ENCODE data around the gene NAT10. TPM values are rescaled to one million over a fixed set of nuclear protein-coding genes. Genes with fewer than 3 reads are reported as not detected.
A peak's percentile ranks its signal among the peaks of the same experiment; 100 is the strongest.

Gene NAT10
- total and polyA plus RNA-seq, 4 donors: 24.2 to 41.1 (median 27.7) TPM

- H3K9ac ChIP-seq (ENCODE audit: insufficient read depth in 1 of 2, low read length in 2 of 2): no peak overlapping the region
- H3K27me3 ChIP-seq (ENCODE audit: control insufficient read depth in 3 of 3, insufficient read depth in 3 of 3, low read length in 2 of 3): no peaks in the 10 kb centered on the region
- H3K27ac ChIP-seq (ENCODE audit: low read depth in 1 of 2, low read length in 1 of 2): no peak overlapping the region
- peak in 1 of 3 donors; percentile 9 for DNase-seq
- TF ChIP-seq, protein P1, sequence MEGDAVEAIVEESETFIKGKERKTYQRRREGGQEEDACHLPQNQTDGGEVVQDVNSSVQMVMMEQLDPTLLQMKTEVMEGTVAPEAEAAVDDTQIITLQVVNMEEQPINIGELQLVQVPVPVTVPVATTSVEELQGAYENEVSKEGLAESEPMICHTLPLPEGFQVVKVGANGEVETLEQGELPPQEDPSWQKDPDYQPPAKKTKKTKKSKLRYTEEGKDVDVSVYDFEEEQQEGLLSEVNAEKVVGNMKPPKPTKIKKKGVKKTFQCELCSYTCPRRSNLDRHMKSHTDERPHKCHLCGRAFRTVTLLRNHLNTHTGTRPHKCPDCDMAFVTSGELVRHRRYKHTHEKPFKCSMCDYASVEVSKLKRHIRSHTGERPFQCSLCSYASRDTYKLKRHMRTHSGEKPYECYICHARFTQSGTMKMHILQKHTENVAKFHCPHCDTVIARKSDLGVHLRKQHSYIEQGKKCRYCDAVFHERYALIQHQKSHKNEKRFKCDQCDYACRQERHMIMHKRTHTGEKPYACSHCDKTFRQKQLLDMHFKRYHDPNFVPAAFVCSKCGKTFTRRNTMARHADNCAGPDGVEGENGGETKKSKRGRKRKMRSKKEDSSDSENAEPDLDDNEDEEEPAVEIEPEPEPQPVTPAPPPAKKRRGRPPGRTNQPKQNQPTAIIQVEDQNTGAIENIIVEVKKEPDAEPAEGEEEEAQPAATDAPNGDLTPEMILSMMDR (IDR thresholded peaks at IDR 0.05; ENCODE audit: control extremely low read depth, extremely low read depth): no peak
- H3K4me3 ChIP-seq: no peak overlapping the region
- H3K36me3 ChIP-seq (ENCODE audit: control insufficient read depth in 4 of 4, insufficient read depth in 4 of 4, low read length in 4 of 4): peaks cover 36 to 58% (median 43%) of the 10 kb centered on the region in 4 donors
- no peaks in the 10 kb centered on the region for H3K9me3 ChIP-seq (ENCODE audit: control insufficient read depth in 4 of 4, insufficient read depth in 3 of 4, low read length in 3 of 4)
- no peak for ATAC-seq (ENCODE audit: insufficient read depth, low FRiP score)
- no peaks in the 10 kb centered on the region for H3K4me1 ChIP-seq (ENCODE audit: control insufficient read depth in 5 of 5, insufficient read depth in 5 of 5, low read length in 5 of 5)
- 85 to 89% methylated on average over 4 of the region's 4 CpGs for WGBS, 2 donors
These were observed 19.6 kb downstream of the NAT10 start for GRCh38 chr11:34124885-34125668.

DNA sequence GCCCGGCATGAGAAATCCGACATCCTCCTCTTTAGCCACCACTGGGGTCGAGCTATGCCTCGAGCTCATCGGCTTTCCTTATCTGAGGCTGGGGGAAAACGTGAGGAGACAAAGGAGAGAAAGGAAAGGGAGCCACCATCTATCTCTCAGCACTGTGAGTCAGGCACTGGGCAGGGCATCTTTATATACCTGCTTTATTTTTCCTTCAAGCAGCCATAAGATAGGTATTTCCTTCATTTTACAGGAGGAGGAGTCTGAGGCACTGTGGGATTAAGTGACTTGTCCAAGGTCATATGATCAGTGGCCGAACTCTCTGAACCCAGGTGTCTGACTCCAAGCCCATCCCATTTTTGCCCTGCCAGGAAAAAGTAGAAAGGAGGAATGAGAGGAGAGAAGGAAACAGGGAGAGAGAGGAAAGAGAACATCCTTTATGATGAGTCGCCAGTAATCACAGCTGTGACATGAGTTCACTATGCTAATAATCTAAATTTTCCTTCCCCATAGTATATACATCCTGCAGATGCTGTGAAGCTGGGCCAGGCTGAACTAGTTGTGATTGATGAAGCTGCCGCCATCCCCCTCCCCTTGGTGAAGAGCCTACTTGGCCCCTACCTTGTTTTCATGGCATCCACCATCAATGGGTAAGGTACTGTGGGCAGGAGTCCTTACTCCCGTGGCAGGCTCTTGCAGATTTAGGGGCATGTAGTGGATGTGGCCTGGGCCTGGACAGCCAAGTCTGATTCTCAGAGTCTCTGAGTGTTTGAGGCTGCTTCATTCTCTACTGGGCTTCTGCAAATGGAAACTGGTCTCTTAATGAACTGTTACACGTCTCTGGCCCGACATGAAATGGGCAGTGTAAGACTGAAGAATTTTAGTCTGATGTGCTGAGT lies 21.8 kb downstream of the NAT10 start:
- Histone ChIP-seq H3K27me3 (ENCODE audit: control insufficient read depth in 3 of 3, insufficient read depth in 3 of 3, low read length in 2 of 3) (no peaks in the 10 kb centered on the region), H3K4me3 (no peak overlapping the region), H3K36me3 (ENCODE audit: control insufficient read depth in 4 of 4, insufficient read depth in 4 of 4, low read length in 4 of 4) (peaks cover 39 to 57% (median 43%) of the 10 kb centered on the region in 4 donors), H3K4me1 (ENCODE audit: control insufficient read depth in 5 of 5, insufficient read depth in 5 of 5, low read length in 5 of 5) (no peaks in the 10 kb centered on the region), H3K27ac (ENCODE audit: low read depth in 1 of 2, low read length in 1 of 2) (no peak overlapping the region), H3K9ac (ENCODE audit: insufficient read depth in 1 of 2, low read length in 2 of 2) (no peak overlapping the region), H3K9me3 (ENCODE audit: control insufficient read depth in 4 of 4, insufficient read depth in 3 of 4, low read length in 3 of 4) (peaks cover 0 to 2% (median 0%) of the 10 kb centered on the region in 4 donors)
- TF ChIP-seq, protein P1 (IDR thresholded peaks at IDR 0.05; ENCODE audit: control extremely low read depth, extremely low read depth): no peak
- WGBS, 2 donors: 88% methylated on average over 12 of the region's 12 CpGs
- no peak for ATAC-seq (ENCODE audit: insufficient read depth, low FRiP score)
- DNase-seq: peak in 1 of 3 donors; percentile 2

- TF ChIP-seq, protein P1 (IDR thresholded peaks at IDR 0.05; ENCODE audit: control extremely low read depth, extremely low read depth): no peak
- Histone ChIP-seq H3K4me1 (ENCODE audit: control insufficient read depth in 5 of 5, insufficient read depth in 5 of 5, low read length in 5 of 5) (no peaks in the 10 kb centered on the region), H3K9ac (ENCODE audit: insufficient read depth in 1 of 2, low read length in 2 of 2) (no peak overlapping the region), H3K9me3 (ENCODE audit: control insufficient read depth in 4 of 4, insufficient read depth in 3 of 4, low read length in 3 of 4) (peaks cover 0 to 2% (median 0%) of the 10 kb centered on the region in 4 donors), H3K4me3 (no peak overlapping the region), H3K36me3 (ENCODE audit: control insufficient read depth in 4 of 4, insufficient read depth in 4 of 4, low read length in 4 of 4) (peaks cover 36 to 48% (median 41%) of the 10 kb centered on the region in 4 donors), H3K27ac (ENCODE audit: low read depth in 1 of 2, low read length in 1 of 2) (no peak overlapping the region), H3K27me3 (ENCODE audit: control insufficient read depth in 3 of 3, insufficient read depth in 3 of 3, low read length in 2 of 3) (no peaks in the 10 kb centered on the region)
- DNase-seq (no peak), ATAC-seq (ENCODE audit: insufficient read depth, low FRiP score) (no peak)
- WGBS, 2 donors: 98% methylated on average over 3 of the region's 3 CpGs
These were observed 23.4 kb downstream of the NAT10 start for GRCh38 chr11:34128824-34129223.
